Stimulated activated CD4-positive, alpha-beta T cell treated with anti-CD3 and anti-CD28 coated beads, Interleukin-4, amount 100 ng/mL, for 1 hour (primary cell): Measurements from ENCODE around the gene LCK.

Experiments used
- DNase-seq: peaks from one replicate; pipeline ENCODE4 v3.0.0-alpha.2; 2020

Gene LCK

DNA sequence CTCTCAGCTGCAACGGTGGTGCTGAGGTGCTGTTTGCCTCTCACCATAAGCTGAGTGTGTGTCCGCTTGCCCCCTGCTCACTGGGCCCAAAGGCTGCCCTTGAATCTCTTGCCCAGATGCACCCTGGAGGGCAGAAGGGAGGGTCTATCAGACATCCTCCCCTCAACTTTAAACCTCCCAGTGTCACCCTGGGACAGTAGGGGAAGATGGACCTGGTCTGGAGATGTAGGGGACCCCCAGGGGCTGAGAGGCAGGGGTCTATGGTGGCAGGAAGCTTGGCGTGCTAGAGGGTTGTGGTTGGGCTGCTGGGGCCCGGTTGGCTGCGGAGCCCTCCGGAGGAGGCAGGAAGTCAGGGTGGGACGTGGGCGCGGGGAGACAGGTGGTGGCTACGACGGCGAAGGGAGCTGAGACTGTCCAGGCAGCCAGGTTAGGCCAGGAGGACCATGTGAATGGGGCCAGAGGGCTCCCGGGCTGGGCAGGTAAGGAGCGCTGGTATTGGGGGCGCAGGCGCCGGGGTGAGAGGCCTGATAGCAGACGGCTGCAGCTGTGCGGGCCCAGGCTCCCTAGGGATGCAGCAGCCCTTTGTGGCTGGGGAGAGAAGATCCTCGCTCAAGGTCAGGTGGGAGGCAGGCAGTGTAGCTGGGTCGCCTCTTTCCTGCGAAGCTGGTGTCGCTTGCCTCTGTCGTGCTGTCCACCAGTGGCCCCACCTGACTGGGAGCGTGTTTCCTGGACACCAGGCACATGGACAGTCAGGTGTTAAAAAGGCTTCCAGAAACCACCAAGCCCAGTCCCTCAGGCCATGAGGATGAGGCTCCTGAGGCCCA, at the start of gene LCK:
LCK (plus strand) TSS at position 373 of the 824 bp plus-strand sequence. CDS start 23,065 bp downstream, outside the sequence.
- DNase-seq = peak; percentile 73

DNA sequence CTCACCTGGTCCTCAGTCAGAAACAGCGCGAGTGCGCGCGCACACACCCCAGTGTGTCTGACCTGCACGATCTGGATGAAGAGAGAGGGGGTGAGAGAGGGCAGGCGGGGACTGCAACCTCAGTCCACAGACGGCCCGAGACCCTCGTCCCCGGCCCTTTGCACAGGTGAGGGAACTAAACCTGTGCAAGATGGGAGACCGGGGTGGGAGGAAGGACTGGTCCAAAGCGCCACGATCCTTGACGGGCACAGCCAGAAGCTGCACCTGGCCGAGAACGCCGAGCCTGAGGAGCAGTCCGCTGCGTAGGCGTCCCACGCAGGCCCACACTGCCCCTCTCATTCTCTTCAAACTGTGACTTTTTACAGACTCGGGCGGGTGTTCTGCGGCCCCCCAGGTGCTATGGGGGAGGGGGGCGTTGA, 46.1 kb upstream of the LCK start:
- no peak for DNase-seq

GRCh38 chr1:32205401-32206370, 45.4 kb upstream of the LCK start, which contains the start of gene IQCC:
Gene IQCC, plus strand, starts transcription at chr1:32205671. Its CDS starts 11 bp downstream, at chr1:32205682.
- DNase-seq = peak; percentile 85

DNA sequence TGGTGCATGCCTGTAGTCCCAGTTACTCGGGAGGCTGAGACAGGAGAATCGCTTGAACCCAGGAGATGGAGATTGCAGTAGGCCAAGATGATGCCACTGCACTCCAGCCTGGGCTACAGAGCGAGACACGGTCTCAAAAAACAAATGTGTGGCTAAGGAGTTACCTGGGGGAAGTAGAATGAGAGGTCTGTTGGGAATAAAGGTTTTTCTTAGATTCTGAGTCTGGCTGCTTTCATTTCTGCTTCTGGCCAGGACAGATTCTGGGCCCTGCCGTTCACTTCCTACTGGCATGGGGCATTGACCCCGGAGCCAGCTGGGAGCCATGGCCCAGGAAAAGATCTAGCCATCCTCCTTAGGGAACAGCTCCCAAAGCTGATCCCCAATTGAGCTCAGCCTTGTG, 42.6 kb upstream of the LCK start:
- DNase-seq = no peak

DNA sequence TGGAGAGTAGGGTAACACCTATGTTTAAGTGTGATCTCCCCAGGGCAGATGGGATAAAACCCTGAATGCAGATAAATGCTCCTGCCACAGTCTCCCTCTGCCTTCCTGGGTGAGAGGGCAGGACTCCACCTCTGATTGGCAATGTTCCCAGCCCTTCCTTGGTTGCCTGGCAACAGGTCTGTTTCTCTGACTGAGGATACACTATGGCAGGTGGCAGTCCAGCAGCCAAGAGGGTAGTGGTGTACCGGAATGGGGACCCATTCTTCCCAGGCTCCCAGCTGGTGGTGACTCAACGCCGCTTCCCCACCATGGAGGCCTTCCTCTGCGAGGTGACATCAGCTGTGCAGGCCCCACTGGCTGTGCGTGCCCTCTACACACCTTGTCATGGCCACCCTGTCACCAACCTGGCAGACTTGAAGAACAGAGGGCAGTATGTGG, 42.2 kb upstream of the LCK start, which contains the start of gene DCDC2B:
DCDC2B (plus strand) TSS at position 199 of the 438 bp plus-strand sequence; CDS start at position 204, 5 bp downstream.
- no peak for DNase-seq

DNA sequence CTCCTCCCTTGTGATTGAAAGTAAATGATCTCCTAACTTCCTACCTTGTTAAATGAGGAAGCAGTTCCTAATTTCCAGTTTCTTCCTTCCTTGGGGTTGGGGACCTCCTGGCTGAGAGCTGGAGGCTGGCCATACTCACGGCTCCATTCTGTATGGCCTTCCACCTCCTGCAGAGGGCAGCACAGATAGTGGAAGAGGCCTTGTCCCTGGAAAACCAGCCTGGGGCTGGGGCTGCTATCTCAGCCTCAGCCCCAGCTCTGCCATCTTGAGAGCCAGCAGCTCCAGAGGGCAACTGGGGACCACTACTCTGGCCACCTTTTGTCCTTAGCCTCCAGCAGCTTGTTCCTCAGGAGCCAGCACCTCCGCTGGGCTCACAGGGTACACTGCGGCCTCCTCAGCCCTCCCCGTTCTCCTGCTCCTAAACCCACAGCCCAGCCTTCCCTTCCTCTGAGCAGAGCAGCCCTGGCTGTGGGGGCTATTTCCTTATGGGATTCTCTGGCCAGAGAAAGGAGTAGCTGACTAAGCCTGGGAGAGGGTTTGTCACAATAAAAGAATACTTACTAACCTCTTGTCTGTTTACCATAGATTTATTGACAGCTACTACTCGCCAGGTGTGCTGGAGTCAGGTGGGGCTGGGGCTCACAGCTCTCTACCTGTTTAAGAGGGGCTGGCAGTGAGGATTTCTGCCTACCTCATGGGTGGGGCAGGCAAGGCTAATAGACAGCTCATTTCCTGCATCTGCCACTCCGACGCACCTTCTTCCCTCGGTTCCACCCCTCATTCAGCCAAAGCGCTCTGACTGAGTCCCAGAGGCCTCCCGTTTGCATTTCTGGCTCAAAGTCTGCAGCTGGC, 35.2 kb upstream of the LCK start:
- DNase-seq = peak; percentile 61

DNA sequence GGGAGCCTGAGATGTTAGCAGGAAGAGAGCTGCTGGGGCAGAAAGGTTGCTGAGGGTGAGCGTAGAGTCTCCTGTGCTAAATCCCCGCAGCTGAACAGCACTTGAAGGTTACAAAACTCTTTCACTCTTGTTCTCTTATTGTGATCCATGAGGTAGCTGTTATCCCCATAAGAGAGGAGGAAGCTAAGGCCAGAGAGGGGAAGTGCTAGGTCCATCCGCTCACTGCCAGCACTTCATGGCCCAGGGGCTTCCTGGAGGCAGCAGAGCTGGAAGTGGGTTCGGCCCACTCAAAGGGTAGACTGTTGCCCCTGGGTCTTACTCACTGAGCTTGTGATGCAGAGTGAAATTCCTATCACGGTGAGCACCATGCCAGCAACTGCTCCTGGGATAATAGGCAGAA, 34.5 kb upstream of the LCK start:
- DNase-seq = no peak

DNA sequence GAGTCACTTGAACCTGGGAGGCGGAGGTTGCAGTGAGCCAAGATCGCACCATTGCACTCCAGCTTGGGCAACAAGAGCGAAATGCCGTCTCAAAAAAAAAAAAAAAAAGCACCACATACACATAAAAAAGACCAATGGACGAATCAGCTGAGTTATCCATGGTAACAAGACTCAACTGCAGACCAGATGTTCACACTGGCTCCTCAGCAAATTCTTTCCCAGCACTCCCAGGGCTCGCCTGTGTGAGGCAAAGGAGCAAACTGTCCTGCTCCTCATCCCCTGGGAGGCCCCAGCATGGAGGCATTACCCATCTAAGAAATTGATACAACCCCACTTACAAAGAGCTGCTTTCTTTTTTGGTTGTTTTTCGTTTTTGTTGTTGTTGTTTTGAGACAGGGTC, 32.0 kb upstream of the LCK start:
- DNase-seq = no peak

GRCh38 chr1:32220746-32221580, 30.1 kb upstream of the LCK start:
- DNase-seq = no peak

DNA sequence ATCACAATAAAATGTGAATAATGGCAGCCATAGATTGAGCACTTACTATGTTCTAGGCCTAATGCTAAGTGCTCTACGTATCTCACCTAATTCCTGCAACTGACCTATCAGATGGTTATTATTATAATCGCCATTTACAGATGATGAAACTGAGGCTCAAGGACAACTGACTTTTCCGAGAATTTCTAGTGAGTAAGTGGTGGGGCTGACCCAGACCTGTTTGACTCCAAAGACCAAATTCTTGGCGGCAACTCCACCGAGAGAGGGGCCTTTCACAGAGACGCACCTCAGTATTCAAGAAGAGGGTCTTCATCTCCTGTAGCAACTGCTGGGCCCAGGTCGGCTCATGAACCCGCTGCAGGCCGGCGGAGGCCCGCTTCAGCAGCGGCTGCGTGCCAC, 29.5 kb upstream of the LCK start:
- no peak for DNase-seq

DNA sequence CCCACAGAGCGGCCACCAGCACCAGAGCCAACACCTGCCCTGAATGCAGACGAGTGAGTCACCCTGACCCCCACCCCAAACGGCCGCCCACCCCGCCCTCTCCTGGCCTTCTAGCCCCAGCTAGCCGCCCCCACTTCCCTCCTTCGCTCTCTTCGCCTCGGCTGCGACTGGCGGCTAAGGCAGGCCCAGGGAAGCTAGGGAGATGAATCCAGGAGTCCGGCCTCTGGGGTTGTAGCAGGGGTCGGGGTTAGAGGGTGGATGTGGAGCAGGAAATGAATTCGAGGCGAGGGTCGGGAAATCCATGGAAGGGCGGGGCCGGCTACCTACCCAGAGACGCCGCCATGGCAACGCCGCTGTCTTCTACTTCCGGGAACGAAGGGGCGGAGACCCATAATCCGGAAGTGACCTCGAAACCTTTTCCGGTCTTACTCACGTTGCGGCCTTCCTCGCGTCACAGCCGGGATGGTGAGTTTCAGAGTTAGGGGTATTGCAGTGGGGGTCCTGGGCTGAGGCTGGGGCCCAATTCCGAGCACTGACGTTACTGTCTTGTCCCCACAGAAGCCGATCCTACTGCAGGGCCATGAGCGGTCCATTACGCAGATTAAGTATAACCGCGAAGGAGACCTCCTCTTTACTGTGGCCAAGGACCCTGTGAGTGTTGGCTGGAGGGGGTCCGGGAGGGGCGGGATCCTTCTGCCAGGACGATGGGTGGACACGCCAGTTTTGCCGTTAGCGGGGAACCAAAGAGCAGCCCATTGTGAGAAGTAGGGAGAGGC, 28.9 kb upstream of the LCK start, which contains the start of the genes EIF3I and TMEM234:
EIF3I (plus strand) TSS at position 428 of the 776 bp plus-strand sequence; CDS start at position 463, 35 bp downstream.
TMEM234 (minus strand) TSS at position 374 of the 776 bp plus-strand sequence; CDS start at position 343, 31 bp downstream.
- DNase-seq = peak; percentile 88

- no peak for DNase-seq
Observed at GRCh38 chr1:32223683-32224082, 27.4 kb upstream of the LCK start.

DNA sequence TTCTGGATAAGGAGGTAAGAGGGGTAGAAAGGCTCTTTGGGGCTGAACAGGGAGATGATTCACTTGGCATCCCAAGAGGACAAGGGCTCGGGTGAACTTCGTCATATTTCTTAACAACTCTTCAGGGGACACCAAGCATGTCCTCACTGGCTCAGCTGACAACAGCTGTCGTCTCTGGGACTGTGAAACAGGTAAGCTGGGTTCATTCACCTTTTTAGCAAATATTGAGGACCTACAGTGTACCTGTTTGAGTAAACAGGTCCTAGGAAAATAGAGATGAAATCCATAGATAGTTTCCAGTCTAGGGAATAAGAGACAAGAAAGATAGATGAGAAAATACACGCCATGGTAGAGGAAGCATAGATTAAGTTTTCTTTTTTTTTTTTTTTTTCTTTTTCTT, 26.8 kb upstream of the LCK start:
- DNase-seq = no peak

DNA sequence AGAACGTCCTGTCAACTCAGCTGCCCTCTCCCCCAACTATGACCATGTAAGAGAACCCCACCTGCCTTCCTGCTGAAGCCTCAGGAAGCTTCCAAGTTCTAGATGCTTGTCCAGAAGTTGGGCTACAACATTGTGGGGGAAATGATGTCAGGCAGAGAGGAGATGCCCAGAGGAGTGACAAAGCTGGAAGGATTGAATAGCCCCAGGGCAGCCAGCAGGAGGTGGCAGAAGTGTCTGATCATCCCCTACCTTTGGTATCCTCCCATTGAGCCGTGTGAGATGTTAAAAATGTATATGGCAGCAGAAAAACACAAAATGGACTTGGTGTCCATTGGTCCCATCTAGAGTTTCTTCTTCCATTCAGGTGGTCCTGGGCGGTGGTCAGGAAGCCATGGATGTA, 22.3 kb upstream of the LCK start:
- no peak for DNase-seq

DNA sequence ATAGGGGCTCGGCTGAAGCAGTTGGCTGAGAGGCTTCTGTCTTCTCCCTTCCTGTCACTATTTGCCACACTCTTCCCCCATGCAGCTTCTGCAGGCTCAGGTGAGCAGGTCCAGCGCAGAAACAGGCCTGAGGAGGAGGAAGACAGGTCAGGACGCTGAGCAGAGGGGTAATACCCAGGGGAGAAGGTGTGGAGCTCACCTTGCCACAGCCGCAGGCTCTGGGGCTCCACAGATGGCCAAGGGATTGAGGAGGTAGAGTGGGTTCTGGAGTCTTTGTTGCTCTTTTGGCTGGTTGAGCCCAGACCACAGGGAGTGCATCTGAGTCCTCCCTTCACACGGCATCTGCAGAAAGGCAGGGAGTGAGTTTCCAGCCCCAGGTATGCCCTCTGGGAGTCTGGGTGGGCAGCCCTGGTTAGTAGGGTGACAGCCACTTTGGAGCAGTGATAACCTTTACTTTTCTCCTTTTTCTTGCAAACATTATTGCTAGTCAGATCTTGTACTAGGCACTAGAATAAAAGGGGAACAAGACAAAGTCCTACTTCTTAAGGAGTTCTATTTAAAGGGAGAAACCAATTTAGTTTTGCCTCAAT, 19.1 kb upstream of the LCK start:
- no peak for DNase-seq

DNA sequence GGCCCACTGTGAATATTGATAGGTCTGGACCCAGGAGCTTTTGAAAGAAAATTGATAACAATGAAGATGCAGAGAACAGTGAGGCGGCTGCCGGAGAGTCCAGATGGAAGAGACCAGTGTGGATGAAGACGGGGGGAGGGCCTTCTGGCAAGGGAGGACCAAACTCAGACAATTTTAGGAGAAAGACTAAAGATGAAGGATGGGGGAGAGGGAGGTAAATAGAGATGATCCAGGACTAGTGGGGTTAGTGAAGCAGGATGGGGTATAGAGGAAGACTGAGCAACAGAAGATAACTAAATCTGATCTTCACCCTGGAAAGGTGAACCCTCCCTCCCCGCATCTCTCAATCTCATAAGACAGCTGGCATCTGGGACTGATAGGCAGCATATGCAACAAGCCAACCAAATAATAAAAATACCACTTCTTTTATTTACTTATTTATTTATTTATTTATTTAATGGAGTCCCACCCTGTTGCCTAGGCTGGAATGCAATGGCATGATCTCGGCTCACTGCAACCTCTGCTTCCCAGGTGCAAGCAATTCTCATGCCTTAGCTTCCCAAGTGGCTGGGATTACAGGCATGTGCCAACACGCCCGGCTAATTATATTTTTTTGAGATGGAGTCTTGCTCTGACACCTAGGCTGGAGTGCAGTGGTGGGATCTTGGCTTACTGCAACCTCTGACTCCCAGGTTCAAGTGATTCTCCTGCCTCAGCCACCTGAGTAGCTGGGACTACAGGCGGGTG, 18.3 kb upstream of the LCK start:
- no peak for DNase-seq

DNA sequence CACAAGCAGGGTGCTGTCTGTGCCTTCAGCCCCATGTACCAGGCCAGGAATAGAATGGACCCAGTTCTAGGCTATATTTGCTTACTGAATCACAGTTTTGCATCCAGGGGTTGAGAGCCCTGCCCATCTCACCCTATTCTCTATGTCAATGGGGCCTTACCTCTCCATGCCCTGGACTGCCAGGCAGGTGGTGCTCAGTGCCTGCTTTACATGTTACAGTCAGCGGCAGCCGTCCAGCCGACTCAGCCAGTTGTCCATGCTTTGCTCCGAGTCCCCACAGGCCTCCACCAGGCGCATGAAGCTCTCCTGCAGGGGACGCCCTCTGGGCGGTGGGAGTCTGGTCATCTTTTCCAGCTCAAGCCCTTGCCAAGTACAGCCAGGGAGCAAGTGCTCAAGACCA, 16.3 kb upstream of the LCK start:
- DNase-seq = no peak

DNA sequence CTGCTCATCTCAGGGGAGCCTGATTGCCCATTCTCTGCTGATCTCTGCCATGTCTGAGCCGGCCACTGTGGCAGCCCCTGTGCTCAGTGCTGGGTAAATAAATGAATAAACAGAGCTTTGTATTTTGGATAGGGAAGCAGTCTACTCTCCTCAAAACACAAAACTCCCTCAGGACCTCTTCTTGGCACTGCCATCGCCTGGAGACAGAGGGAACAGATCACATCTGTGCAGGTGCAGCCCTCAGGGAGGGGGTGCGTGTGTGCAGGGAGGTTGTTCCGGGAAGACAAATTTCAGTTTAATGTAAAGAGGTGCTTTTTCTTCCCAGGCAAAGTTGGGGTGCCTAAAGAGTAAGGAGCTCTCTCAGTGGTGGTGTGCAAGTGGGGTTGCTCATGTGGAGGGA, 11.7 kb upstream of the LCK start:
- no peak for DNase-seq

DNA sequence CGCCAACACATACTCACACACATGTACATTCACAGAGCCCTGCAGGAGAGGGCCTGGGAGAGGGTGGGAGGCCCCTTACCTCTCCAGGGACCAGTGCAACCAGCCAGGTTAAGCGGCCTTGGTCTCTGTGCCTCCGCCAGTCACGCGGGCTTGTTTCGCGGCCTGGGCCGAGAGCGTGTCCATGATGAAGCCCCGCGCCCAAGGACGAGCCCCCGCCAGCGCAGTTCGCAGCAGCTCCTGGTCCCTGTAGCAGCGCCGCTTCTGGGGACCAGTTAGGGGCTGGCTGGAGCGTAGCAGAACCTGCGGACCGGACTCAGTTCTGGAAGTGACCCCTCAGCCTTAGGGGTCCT, 11.3 kb upstream of the LCK start:
- DNase-seq = no peak
